Measurements from ENCODE around the gene FBLN1. TPM values are rescaled to one million over a fixed set of nuclear protein-coding genes. Genes with fewer than 3 reads are reported as not detected.
"Not testable (repeated sequence)": the region's sequence is repeated elsewhere in the genome, so short reads cannot be mapped to it uniquely, and the experiment has no call there.

Gene FBLN1
- total RNA-seq, 2 experiments from 2014 or later, result 0.42 TPM; not detected in 1

DNA sequence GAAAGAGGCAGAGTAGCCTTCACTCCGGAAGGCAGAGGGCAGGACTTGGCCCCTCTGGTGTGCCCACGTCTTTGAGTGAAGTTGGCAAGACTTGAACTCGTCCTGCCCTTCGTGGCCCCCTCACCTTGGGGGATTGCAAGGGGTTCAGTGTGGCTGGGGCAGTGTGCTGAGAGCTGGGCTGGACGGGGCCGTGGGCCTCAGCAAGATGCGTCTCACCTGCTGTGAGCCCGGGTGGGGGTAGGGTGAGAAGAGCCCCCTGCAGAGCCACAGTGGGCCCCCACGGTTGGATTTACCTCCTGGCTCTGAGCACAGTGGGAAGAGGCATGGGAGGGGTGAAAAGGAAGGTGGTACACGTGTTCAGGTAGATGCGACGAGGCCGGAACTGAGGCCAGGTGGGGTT lies 87.6 kb downstream of the FBLN1 start:
- H3K4me1 Mint-ChIP-seq, result no peaks in the 10 kb centered on the region
- CTCF ChIA-PET, result no interaction called here
- no peak for ATAC-seq

DNA sequence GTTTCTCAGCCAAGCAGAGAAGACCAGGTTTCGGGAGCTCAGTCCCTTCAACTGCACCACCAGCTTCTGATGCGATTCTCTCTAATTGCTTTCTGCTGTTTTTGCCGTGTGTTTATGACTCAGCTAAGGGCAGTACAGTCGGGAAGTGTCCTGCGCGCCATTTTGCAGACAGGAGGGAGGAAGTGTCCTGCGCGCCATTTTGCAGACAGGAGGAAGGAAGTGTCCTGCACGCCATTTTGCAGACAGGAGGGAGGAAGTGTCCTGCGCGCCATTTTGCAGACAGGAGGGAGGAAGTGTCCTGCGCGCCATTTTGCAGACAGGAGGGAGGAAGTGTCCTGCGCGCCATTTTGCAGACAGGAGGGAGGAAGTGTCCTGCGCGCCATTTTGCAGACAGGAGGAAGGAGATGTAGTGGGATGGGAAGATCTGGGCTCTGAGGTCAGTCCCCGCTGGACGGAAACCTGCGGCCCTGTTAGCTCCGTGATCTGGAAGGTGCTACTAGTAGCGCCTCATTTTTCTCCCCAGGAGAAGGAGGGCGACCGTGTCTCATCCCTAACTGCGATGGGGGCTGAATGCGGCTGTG lies 89.0 kb downstream of the FBLN1 start:
- H3K27ac Mint-ChIP-seq; H3K4me3 Mint-ChIP-seq; CTCF ChIA-PET; H3K9me3 Mint-ChIP-seq (ENCODE audit: low read depth); H3K4me1 Mint-ChIP-seq; DNase-seq; H3K27me3 Mint-ChIP-seq; H3K36me3 Mint-ChIP-seq; ATAC-seq: not testable (repeated sequence)

More for the DNA sequence above, 87.6 kb downstream of the FBLN1 start:
- no peak overlapping the region for H3K27ac Mint-ChIP-seq
- no peaks in the 10 kb centered on the region for H3K36me3 Mint-ChIP-seq
- no peak for DNase-seq
- no peak overlapping the region for H3K4me3 Mint-ChIP-seq
- no peaks in the 10 kb centered on the region for H3K27me3 Mint-ChIP-seq
- no peaks in the 10 kb centered on the region for H3K9me3 Mint-ChIP-seq (ENCODE audit: low read depth)

DNA sequence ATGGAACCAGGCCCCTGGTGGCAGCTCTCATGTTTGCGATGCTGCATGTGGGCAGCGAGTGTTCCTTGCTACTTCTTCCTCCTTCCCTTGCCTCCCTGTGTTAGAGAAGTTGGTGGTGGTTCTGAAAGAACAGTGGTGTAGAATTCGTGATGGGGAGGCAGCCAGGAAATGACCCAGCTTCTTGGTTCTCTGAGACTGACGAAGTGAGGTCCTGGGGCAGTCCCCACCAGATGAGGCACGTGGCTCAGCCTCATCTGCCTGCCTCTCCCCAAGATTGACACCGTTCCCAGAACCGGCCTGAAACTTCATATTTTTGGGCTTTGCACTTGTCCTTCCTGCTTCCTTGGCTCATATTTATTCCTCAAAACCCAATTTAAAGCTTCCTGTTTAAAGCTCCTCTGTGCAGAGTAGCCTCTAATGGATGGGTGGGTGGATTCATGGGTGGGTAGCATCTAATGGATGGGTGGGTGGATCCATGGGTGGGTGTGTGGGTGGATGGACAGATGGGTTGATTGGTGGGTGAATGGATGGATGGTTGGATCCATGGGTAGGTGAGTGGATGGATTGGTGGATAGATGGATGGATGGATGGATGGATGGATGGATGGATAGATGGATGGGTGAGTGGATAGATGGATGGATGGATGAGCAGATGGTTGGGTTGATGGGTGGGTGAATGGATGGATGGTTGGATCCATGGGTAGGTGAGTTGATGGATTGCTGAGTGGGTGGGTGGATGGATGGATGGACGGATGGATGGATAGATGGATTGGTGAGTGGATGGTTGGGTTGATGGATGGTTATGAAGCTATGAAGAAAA lies 91.6 kb downstream of the FBLN1 start:
- CTCF ChIA-PET, result no interaction called here
- H3K27ac Mint-ChIP-seq, result no peak overlapping the region
- peaks cover 2% of the 10 kb centered on the region for H3K9me3 Mint-ChIP-seq (ENCODE audit: low read depth)
- H3K27me3 Mint-ChIP-seq, result peaks cover 4% of the 10 kb centered on the region
- H3K4me1 Mint-ChIP-seq, result no peaks in the 10 kb centered on the region
- DNase-seq, result no peak
- no peak for ATAC-seq
- no peaks in the 10 kb centered on the region for H3K36me3 Mint-ChIP-seq
- no peak overlapping the region for H3K4me3 Mint-ChIP-seq

DNA sequence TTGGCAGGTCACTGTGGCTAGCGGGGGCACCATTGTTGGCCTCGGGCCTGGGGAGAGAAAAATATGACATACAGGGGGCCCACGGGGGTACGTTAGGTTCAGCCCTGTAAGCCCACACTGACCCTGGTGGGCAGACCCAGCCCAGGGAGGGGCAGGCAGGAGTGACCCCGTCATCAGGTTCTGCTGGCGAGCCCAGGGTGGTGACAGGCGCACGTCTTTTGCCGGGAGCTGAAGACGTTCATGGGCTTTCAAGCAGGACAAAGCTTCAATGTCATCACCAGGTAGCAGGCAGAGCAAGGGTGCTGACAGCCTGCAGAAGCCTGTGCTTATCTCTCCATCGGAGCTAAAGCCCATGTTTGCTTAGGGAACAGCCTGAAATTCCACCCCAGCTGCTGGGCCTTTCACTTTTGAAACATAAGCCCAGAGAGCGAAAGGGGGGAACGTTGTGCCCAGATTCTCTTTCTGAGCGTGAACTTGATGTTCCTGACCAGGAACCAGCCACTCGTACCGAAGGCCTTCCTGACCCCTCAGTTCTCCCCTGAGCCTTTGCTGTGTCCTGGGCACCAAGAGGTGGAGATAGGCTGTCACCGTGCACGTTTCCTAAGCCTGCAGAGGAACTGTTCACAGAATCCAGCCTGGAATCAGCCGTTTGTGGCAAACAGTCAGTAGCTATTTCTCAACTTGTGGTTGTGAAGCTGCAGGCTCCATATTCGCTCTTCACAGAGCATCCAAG lies 94.9 kb downstream of the FBLN1 start:
- Mint-ChIP-seq H3K9me3 (ENCODE audit: low read depth) (peaks cover 2% of the 10 kb centered on the region), H3K27me3 (peaks cover 4% of the 10 kb centered on the region), H3K4me3 (no peak overlapping the region), H3K4me1 (no peaks in the 10 kb centered on the region), H3K36me3 (no peaks in the 10 kb centered on the region), H3K27ac (no peak overlapping the region)
- ATAC-seq (no peak), DNase-seq (no peak)
- CTCF ChIA-PET, result no interaction called here

DNA sequence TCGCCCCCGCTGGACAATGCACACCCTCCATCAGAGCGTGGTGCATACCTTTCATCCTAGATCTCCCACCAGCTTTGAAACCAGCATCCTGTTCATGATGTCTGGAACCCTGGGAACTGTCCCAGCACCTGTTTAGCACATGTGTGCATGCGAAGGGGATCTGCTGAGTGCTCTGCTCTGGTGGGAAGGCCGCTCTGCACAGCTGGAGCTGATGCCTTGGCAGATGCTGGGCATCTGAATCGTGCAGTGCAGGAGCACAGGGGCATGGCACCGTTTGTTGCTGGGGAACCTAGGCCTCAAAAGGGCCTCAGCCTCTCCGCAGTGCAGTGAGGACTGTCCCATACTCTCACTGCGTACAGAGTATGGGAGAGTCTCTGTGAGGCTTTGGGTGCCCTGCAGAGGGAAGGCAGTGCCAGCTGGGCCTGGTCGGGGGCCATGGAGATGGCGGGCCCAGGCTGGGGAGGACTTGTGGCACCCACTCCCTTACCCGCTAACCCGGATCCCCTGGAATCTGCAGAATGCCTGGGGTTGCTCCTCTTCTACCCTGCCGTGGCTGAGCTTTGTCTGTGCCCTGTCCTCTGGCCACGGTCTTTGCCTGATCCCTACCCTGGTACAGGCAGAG lies 96.0 kb downstream of the FBLN1 start:
- no peak for DNase-seq
- no peak overlapping the region for H3K4me3 Mint-ChIP-seq
- H3K4me1 Mint-ChIP-seq, result no peaks in the 10 kb centered on the region
- ATAC-seq, result no peak
- no peaks in the 10 kb centered on the region for H3K36me3 Mint-ChIP-seq
- no peak overlapping the region for H3K27ac Mint-ChIP-seq
- peaks cover 2% of the 10 kb centered on the region for H3K9me3 Mint-ChIP-seq (ENCODE audit: low read depth)
- H3K27me3 Mint-ChIP-seq, result peaks cover 7% of the 10 kb centered on the region
- CTCF ChIA-PET, result no interaction called here

DNA sequence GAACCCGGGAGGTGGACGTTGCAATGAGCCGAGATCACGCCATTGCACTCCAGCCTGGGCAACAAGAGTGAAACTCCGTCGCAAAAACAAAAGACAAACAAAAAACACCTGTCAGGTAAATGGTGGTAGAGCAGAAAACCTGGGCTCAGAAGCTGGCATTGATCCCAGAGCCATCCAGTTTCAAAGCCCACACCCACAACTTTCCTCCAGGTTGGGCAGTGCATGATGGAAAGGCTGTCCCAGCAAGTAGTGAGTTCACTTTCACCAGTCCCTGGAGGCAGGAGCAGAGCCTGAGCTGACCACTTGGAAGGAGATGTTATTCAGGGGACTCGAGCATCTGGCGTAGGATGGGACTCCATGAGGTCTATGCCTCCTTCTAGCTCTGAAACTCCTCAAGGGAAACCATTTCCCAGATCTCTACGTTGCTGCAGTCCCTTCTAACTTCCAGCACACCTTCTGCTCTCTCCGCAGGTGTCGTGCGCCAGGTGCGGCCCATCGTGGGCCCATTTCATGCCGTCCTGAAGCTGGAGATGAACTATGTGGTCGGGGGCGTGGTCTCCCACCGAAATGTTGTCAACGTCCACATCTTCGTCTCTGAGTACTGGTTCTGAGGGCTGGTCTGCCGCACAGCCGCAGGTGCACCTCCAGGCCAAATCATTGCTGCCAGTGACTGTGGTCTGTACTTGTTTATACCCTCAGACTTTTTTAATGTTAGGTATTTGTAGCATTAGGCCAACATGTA lies 97.3 kb downstream of the FBLN1 start:
- no peak overlapping the region for H3K4me3 Mint-ChIP-seq
- CTCF ChIA-PET, result no interaction called here
- DNase-seq (no peak), ATAC-seq (no peak)
- no peaks in the 10 kb centered on the region for H3K36me3 Mint-ChIP-seq
- H3K9me3 Mint-ChIP-seq (ENCODE audit: low read depth), result peaks cover 2% of the 10 kb centered on the region
- peaks cover 17% of the 10 kb centered on the region for H3K27me3 Mint-ChIP-seq
- H3K27ac Mint-ChIP-seq, result no peak overlapping the region
- H3K4me1 Mint-ChIP-seq, result no peaks in the 10 kb centered on the region

DNA sequence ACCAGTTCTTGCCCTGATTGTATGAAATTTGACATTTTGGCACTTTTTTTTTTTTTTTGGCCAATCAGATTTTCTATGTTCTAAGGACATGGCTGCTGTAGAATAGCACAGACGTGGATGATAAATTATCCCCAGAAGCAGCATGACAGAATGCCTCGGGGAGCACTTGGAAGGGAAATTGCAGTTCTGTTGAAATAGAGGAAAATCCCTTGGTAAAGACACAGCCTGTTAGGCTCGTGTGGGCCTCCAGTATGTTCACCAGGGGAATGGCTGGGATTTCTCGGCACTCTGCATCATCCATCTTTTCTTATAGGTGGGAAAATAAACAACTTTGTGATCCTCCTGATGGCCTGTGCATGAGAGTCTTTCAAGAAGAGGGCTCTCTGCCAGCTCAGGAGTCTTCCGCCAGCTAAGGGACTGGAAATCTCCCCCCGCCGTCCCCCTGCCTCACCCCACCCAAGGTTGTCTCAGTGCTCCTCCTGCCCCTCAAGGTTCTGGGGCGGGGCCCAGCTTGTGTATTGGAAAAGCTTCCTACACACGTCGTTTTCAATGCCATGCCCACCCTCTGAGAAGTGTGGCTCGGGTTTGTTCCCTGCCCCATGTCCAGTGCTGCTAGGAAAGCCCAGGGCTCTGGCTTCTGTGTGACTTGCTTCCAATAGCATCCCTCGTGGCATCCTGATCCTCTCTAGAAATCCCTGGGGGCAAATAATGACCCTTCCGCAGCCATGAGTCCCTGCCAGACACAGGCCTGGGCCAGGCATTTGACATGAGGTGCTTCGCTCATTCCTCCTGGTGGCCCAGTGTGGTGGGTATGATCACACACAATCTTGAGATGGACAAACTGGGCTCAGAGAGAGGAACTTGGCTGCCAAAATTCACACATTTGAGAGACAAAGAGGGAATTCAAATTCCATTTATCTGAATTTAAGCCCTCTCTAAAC lies 98.4 kb downstream of the FBLN1 start:
- H3K9me3 Mint-ChIP-seq (ENCODE audit: low read depth), result no peaks in the 10 kb centered on the region
- H3K27ac Mint-ChIP-seq, result no peak overlapping the region
- ATAC-seq (no peak), DNase-seq (no peak)
- CTCF ChIA-PET, result interaction anchor here (0.5 kb wide), 1 partner anchor 13 kb away, joined by 3 read pairs; no protein-coding TSS in a partner anchor
- H3K4me3 Mint-ChIP-seq, result no peak overlapping the region
- peaks cover 2% of the 10 kb centered on the region for H3K4me1 Mint-ChIP-seq
- no peaks in the 10 kb centered on the region for H3K36me3 Mint-ChIP-seq
- H3K27me3 Mint-ChIP-seq, result peaks cover 15% of the 10 kb centered on the region

DNA sequence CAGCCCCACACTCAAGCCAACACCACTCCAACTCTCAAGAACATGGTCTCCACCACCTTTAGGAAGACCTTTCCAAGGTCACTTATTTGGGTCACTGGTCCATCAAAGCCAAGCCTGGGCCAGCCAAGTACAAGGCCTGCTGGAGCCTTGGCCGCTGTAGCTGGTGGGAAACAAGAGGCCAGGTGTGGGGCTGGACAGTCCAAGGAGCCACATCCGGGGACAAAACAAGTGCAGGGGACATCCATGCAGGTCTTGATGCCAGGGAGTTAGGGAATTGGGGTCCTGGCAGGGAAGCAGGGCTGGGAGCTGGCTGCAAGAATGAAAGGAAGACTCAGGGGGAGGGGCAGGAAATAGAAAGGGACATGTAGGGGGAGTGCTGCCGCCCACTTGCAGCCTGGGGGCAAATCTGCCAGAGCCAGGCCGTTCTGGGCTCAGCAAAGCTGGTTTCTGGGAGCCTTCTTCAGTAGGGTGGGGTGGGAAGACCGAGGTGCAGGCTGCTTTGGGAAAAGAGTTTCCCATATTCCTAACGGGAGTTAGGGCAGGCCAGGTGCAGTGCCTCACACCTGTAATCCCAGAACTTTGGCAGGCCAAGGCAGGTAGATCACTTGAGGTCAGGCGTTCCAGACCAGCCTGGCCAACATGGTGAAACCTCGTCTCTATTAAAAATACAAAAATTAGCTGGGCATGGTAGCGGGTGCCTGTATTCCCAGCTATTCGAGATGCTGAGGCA lies 99.5 kb downstream of the FBLN1 start:
- ATAC-seq, result no peak
- DNase-seq, result no peak
- CTCF ChIA-PET, result interaction anchor here (1.0 to 1.4 kb wide), 2 partner anchors 11 to 24 kb away, joined by 3 to 5 read pairs; no protein-coding TSS in a partner anchor
- Mint-ChIP-seq H3K36me3 (no peaks in the 10 kb centered on the region), H3K9me3 (ENCODE audit: low read depth) (no peaks in the 10 kb centered on the region), H3K27me3 (peaks cover 15% of the 10 kb centered on the region), H3K4me3 (no peak overlapping the region), H3K4me1 (peaks cover 2% of the 10 kb centered on the region), H3K27ac (no peak overlapping the region)

DNA sequence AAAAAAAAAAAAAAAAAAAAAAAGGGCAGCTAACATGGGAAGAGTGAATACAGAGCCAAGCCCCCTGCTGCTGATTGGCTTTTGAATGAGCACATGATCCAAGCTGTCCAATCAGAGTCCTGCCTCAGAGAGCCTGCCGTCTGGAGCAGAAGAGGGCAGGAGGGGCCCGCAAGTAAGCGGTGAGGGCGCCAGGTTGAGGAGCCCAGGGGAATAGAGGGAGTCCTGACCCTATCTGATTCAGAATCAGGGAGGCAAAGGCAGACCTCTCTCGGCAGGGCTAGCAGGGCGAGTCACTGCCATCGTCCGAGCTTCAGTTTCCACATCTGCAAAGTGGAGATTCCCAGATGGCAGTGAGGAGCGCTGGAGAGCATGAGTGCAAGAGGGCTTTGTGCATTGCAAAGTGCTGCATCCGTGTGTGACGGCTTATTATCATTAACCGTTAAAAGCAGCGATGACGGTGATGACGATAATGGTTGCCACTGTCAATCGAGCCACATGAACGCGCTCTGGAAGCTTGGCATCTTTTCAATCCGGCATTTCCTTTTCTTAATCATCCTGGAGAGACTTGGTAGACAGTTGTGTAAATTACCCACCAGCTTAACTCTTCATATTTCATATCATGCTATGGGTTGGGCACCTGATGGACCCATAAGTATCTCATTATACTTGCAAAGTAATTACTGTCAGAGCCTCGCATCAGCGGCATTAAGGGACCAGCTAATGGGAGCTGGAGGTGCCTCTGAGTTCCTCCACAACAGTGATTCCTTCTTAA lies 100.3 kb downstream of the FBLN1 start:
- no peak overlapping the region for H3K27ac Mint-ChIP-seq
- peaks cover 2% of the 10 kb centered on the region for H3K4me1 Mint-ChIP-seq
- peaks cover 15% of the 10 kb centered on the region for H3K27me3 Mint-ChIP-seq
- DNase-seq (no peak), ATAC-seq (no peak)
- H3K4me3 Mint-ChIP-seq, result no peak overlapping the region
- H3K36me3 Mint-ChIP-seq, result no peaks in the 10 kb centered on the region
- no peaks in the 10 kb centered on the region for H3K9me3 Mint-ChIP-seq (ENCODE audit: low read depth)
- CTCF ChIA-PET, result interaction anchor here (1.0 to 1.4 kb wide), 2 partner anchors 10 to 25 kb away, joined by 3 to 5 read pairs; no protein-coding TSS in a partner anchor

DNA sequence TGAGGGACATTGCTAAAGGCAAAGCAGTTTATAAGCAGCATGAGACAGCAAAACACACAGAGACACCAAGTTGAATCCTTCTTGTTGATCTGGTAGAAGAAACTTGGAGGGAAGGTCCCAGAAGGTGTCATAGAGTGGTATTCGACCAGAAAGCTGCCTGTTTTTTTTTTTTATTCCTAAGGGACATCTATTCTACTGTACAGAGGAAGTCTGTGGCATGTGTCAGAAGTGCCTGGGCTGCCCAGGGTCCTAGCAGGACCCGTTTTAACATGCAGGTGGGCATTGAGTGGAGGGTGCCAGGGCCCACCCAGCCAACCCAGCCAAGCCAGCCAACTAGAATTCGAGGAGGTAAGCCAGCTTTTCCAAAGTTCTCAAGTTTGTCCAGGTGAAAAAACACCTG lies 100.9 kb downstream of the FBLN1 start:
- Mint-ChIP-seq H3K4me3 (no peak overlapping the region), H3K27me3 (peaks cover 18% of the 10 kb centered on the region), H3K36me3 (no peaks in the 10 kb centered on the region), H3K9me3 (ENCODE audit: low read depth) (no peaks in the 10 kb centered on the region), H3K27ac (no peak overlapping the region), H3K4me1 (peaks cover 7% of the 10 kb centered on the region)
- DNase-seq (no peak), ATAC-seq (no peak)
- CTCF ChIA-PET, result interaction anchor here (1.0 to 1.4 kb wide), 2 partner anchors 9 to 25 kb away, joined by 3 to 5 read pairs; no protein-coding TSS in a partner anchor

DNA sequence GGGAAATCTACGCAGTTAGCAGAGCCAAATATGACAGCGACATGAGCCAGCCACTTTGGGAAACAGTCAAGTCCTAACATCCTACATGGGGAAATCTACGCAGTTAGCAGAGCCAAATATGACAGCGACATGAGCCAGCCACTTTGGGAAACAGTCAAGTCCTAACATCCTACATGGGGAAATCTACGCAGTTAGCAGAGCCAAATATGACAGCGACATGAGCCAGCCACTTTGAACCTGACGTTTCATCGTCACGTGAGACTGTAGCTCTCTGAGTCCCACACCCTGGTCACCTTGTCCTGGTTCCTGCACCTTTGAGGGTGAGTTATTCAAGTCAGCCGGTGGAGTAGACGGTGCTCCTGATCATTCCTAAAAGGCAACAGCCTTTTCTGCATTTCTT lies 105.4 kb downstream of the FBLN1 start:
- ATAC-seq, CTCF ChIA-PET: not testable (repeated sequence)
- H3K4me1 Mint-ChIP-seq, result peaks cover 28% of the 10 kb centered on the region

More for the DNA sequence above, 105.4 kb downstream of the FBLN1 start:
- not testable (repeated sequence) for H3K4me3 Mint-ChIP-seq; H3K36me3 Mint-ChIP-seq; H3K27ac Mint-ChIP-seq; H3K9me3 Mint-ChIP-seq (ENCODE audit: low read depth); DNase-seq
- H3K27me3 Mint-ChIP-seq, result peaks cover 18% of the 10 kb centered on the region
